ENCODE results near the gene CHKA.
A peak's percentile ranks its signal among the peaks of the same experiment; 100 is the strongest.

The CHKA gene

DNA sequence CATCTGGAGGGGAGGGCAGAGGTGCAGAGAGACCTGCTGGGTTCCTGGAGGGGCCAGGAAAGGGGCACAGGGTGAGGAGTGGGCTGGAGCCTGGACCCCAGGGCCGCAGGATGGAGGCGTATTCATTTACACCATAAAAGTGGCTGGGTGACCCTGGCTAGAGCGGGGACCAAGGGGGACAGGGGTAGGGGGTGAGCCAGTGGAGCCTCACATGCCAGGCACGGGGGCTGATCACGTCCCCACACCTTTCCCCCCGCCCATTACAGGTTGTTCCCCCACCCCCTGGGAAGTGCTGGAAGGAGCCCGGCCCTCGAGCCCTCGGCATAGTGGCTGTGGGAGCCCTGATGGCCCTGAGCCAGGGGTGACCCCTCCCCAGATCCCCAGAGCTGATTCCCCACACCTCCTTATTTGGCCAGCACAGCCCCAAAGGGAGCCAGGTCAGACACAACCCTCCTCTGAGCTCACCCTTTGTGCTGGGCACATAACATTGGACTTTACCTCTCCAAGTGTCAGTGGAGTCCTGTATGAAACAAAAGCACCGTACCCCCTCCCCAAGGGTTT, 81.6 kb downstream of the CHKA start:
- peak overlapping the region; percentile 89 for H3K4me3 ChIP-seq (ENCODE audit: low read length)
- peaks cover 61% of the 10 kb centered on the region for H3K79me2 ChIP-seq (ENCODE audit: low read length)
- peaks cover 27% of the 10 kb centered on the region for H3F3A ChIP-seq (ENCODE audit: insufficient read depth, low read length)
- peak overlapping the region; percentile 95 for H3K4me2 ChIP-seq (ENCODE audit: low read depth, low read length)
- no peaks in the 10 kb centered on the region for H3K9me3 ChIP-seq (replicated peaks; ENCODE audit: insufficient read depth, low read length)
- H3K36me3 ChIP-seq (replicated peaks; ENCODE audit: insufficient read depth, low read length): no peaks in the 10 kb centered on the region; the same call in 1 of the 2 replicates
- peak; percentile 16 for DNase-seq
- H3K4me1 ChIP-seq (ENCODE audit: low read length): peaks cover 16% of the 10 kb centered on the region
- peak overlapping the region; percentile 84 for H3K9ac ChIP-seq (ENCODE audit: low read length)
- H2AFZ ChIP-seq (ENCODE audit: low read length): peak overlapping the region; percentile 42
- no peaks in the 10 kb centered on the region for H3K9me2 ChIP-seq (replicated peaks; ENCODE audit: insufficient read depth, low read length)
- H4K20me1 ChIP-seq (ENCODE audit: insufficient read depth, low read length): peaks cover 5% of the 10 kb centered on the region; the same call in 1 of the 2 replicates
- H3K27ac ChIP-seq (ENCODE audit: low read length): peak overlapping the region; percentile 76; the same call in 1 of the 2 replicates
- no peak for TF ChIP-seq CTCF (IDR thresholded peaks at IDR 0.05; ENCODE audit: low read length)
- no peak for TF ChIP-seq EZH2 (optimal IDR thresholded peaks at IDR 0.05; ENCODE audit: low read depth, low read length)
- TF ChIP-seq EZH2phosphoT487 (IDR thresholded peaks at IDR 0.05; ENCODE audit: low read length): no peak
- no peaks in the 10 kb centered on the region for H3K27me3 ChIP-seq (replicated peaks; ENCODE audit: insufficient read depth, low read length)

GRCh38 chr11:68038718-68039525, 82.3 kb downstream of the CHKA start, which contains the start of gene TCIRG1:
TSS of gene TCIRG1 (plus strand) at chr11:68039025. CDS start at chr11:68041272, 2,247 bp downstream.
- Histone ChIP-seq H2AFZ (ENCODE audit: low read length) (peak within 1 kb of the TSS; percentile 76), H3K27ac (ENCODE audit: low read length) (peak within 1 kb of the TSS; percentile 76; the same call in 1 of the 2 replicates), H4K20me1 (ENCODE audit: insufficient read depth, low read length) (peaks cover 5% of the 10 kb centered on the region; the same call in 1 of the 2 replicates), H3K4me2 (ENCODE audit: low read depth, low read length) (peak within 1 kb of the TSS; percentile 95), H3K36me3 (replicated peaks; ENCODE audit: insufficient read depth, low read length) (no peaks in the 10 kb centered on the region; the same call in 1 of the 2 replicates), H3K9me2 (replicated peaks; ENCODE audit: insufficient read depth, low read length) (no peaks in the 10 kb centered on the region), H3K4me1 (ENCODE audit: low read length) (peaks cover 16% of the 10 kb centered on the region), H3K4me3 (ENCODE audit: low read length) (peak within 1 kb of the TSS; percentile 89), H3K79me2 (ENCODE audit: low read length) (peaks cover 58% of the 10 kb centered on the region), H3K9ac (ENCODE audit: low read length) (peak within 1 kb of the TSS; percentile 84), H3K9me3 (replicated peaks; ENCODE audit: insufficient read depth, low read length) (no peaks in the 10 kb centered on the region), H3F3A (ENCODE audit: insufficient read depth, low read length) (peaks cover 27% of the 10 kb centered on the region), H3K27me3 (replicated peaks; ENCODE audit: insufficient read depth, low read length) (no peaks in the 10 kb centered on the region)
- DNase-seq: peak; percentile 82
- TF ChIP-seq EZH2phosphoT487 (IDR thresholded peaks at IDR 0.05; ENCODE audit: low read length): no peak

- Histone ChIP-seq H3K36me3 (replicated peaks; ENCODE audit: insufficient read depth, low read length) (peaks cover 2% of the 10 kb centered on the region; the same call in 1 of the 2 replicates), H3K9ac (ENCODE audit: low read length) (peak overlapping the region; percentile 84), H3K27me3 (replicated peaks; ENCODE audit: insufficient read depth, low read length) (no peaks in the 10 kb centered on the region), H3K4me2 (ENCODE audit: low read depth, low read length) (peak overlapping the region; percentile 95), H3K4me3 (ENCODE audit: low read length) (peak overlapping the region; percentile 89), H3K9me2 (replicated peaks; ENCODE audit: insufficient read depth, low read length) (no peaks in the 10 kb centered on the region), H2AFZ (ENCODE audit: low read length) (peak overlapping the region; percentile 76), H3K79me2 (ENCODE audit: low read length) (peaks cover 57% of the 10 kb centered on the region), H3K27ac (ENCODE audit: low read length) (peak overlapping the region; percentile 76; the same call in 1 of the 2 replicates), H3K9me3 (replicated peaks; ENCODE audit: insufficient read depth, low read length) (no peaks in the 10 kb centered on the region), H3K4me1 (ENCODE audit: low read length) (peaks cover 16% of the 10 kb centered on the region), H3F3A (ENCODE audit: insufficient read depth, low read length) (peaks cover 27% of the 10 kb centered on the region), H4K20me1 (ENCODE audit: insufficient read depth, low read length) (peaks cover 5% of the 10 kb centered on the region; the same call in 1 of the 2 replicates)
- TF ChIP-seq CTCF (IDR thresholded peaks at IDR 0.05; ENCODE audit: low read length) (no peak), EZH2phosphoT487 (IDR thresholded peaks at IDR 0.05; ENCODE audit: low read length) (no peak), EZH2 (optimal IDR thresholded peaks at IDR 0.05; ENCODE audit: low read depth, low read length) (no peak)
- peak; percentile 50 for DNase-seq
Measured at GRCh38 chr11:68038226-68038717, 82.9 kb downstream of the CHKA start.

All from MM.1S (cell line).